Dermis blood vessel endothelial cell (primary cell): ENCODE measurements around the gene IL21. TPM values are rescaled to one million over a fixed set of nuclear protein-coding genes. Genes with fewer than 3 reads are reported as not detected.

Experiments used
- DNase-seq: peaks from one replicate; pipeline ENCODE4 v3.0.0; 2010
- total RNA-seq: library from RNA; depleted of rRNA; stranded (reverse); fragments of >200 nt; gene quantifications from 2 replicates; pipeline ENCODE4 v1.2.3, GENCODE V29; 2014

IL21 gene
- total RNA-seq, 1 donor from 2014 or later, result not detected

GRCh38 chr4:122632396-122633143 is 11.7 kb upstream of the IL21 start:
- DNase-seq, result no peak

GRCh38 chr4:122625156-122625555 is 4.3 kb upstream of the IL21 start:
- no peak for DNase-seq

GRCh38 chr4:122624205-122624604 is 3.3 kb upstream of the IL21 start:
- DNase-seq, result no peak

GRCh38 chr4:122623637-122624166 is 2.8 kb upstream of the IL21 start:
- DNase-seq, result no peak

- DNase-seq, result no peak
Measured at GRCh38 chr4:122622400-122622799, 1.5 kb upstream of the IL21 start.

GRCh38 chr4:122619611-122620010 is 1.3 kb downstream of the IL21 start:
- no peak for DNase-seq

GRCh38 chr4:122617597-122618593 is 3.0 kb downstream of the IL21 start:
- DNase-seq, result no peak

GRCh38 chr4:122616915-122617596 is 3.8 kb downstream of the IL21 start:
- no peak for DNase-seq

- no peak for DNase-seq
Measured at GRCh38 chr4:122614621-122615020, 6.2 kb downstream of the IL21 start.

- DNase-seq, result no peak
Measured at GRCh38 chr4:122612540-122612939, 8.3 kb downstream of the IL21 start.

GRCh38 chr4:122606364-122607043 is 14.4 kb downstream of the IL21 start:
- DNase-seq, result no peak

- no peak for DNase-seq
Measured at GRCh38 chr4:122604146-122604545, 16.7 kb downstream of the IL21 start.

- no peak for DNase-seq
Measured at GRCh38 chr4:122603156-122603574, 17.7 kb downstream of the IL21 start.

GRCh38 chr4:122602277-122603142 is 18.4 kb downstream of the IL21 start:
- peak; percentile 67 for DNase-seq

- no peak for DNase-seq
Measured at GRCh38 chr4:122591196-122591595, 29.7 kb downstream of the IL21 start.

- no peak for DNase-seq
Measured at GRCh38 chr4:122588453-122589238, 32.2 kb downstream of the IL21 start.

GRCh38 chr4:122584519-122584918 is 36.3 kb downstream of the IL21 start:
- DNase-seq, result peak; percentile 74

- DNase-seq, result no peak
Measured at GRCh38 chr4:122583906-122584305, 37.0 kb downstream of the IL21 start.

GRCh38 chr4:122577808-122578781 is 42.8 kb downstream of the IL21 start:
- peak; percentile 62 for DNase-seq
